ENCODE data around the gene RUNX3.

RUNX3 gene

GRCh38 chr1:24901791-24902470 is 28.1 kb downstream of the RUNX3 start:
- Histone ChIP-seq H3K9me3 (ENCODE audit: control insufficient read depth, insufficient read depth, low read depth, low read length) (no peaks in the 10 kb centered on the region), H3K27ac (ENCODE audit: low read depth, low read length) (no peak overlapping the region), H3K9ac (ENCODE audit: low read length) (no peak overlapping the region), H3K27me3 (ENCODE audit: control insufficient read depth, insufficient read depth, low read length) (no peaks in the 10 kb centered on the region), H3K4me1 (ENCODE audit: control insufficient read depth, insufficient read depth, low read length) (no peaks in the 10 kb centered on the region), H3K36me3 (ENCODE audit: control insufficient read depth, insufficient read depth, low read length) (no peaks in the 10 kb centered on the region), H3K4me3 (ENCODE audit: low read depth, low read length) (no peak overlapping the region)

GRCh38 chr1:24900985-24901781 is 28.9 kb downstream of the RUNX3 start:
- H3K36me3 ChIP-seq (ENCODE audit: control insufficient read depth, insufficient read depth, low read length): no peaks in the 10 kb centered on the region
- no peak overlapping the region for H3K4me3 ChIP-seq (ENCODE audit: low read depth, low read length)
- no peaks in the 10 kb centered on the region for H3K27me3 ChIP-seq (ENCODE audit: control insufficient read depth, insufficient read depth, low read length)

GRCh38 chr1:24900486-24900849 is 29.6 kb downstream of the RUNX3 start:
- no peaks in the 10 kb centered on the region for H3K27me3 ChIP-seq (ENCODE audit: control insufficient read depth, insufficient read depth, low read length)
- no peaks in the 10 kb centered on the region for H3K36me3 ChIP-seq (ENCODE audit: control insufficient read depth, insufficient read depth, low read length)
- H3K4me3 ChIP-seq (ENCODE audit: low read depth, low read length): no peak overlapping the region
- H3K27ac ChIP-seq (ENCODE audit: low read depth, low read length): no peak overlapping the region
- no peak overlapping the region for H3K9ac ChIP-seq (ENCODE audit: low read length)
- no peaks in the 10 kb centered on the region for H3K4me1 ChIP-seq (ENCODE audit: control insufficient read depth, insufficient read depth, low read length)
- no peaks in the 10 kb centered on the region for H3K9me3 ChIP-seq (ENCODE audit: control insufficient read depth, insufficient read depth, low read depth, low read length)

More at GRCh38 chr1:24900985-24901781, 28.9 kb downstream of the RUNX3 start:
- H3K27ac ChIP-seq (ENCODE audit: low read depth, low read length): no peak overlapping the region
- no peaks in the 10 kb centered on the region for H3K4me1 ChIP-seq (ENCODE audit: control insufficient read depth, insufficient read depth, low read length)
- no peaks in the 10 kb centered on the region for H3K9me3 ChIP-seq (ENCODE audit: control insufficient read depth, insufficient read depth, low read depth, low read length)
- no peak overlapping the region for H3K9ac ChIP-seq (ENCODE audit: low read length)

- no peaks in the 10 kb centered on the region for H3K36me3 ChIP-seq (ENCODE audit: control insufficient read depth, insufficient read depth, low read length)
- no peak overlapping the region for H3K27ac ChIP-seq (ENCODE audit: low read depth, low read length)
- no peaks in the 10 kb centered on the region for H3K9me3 ChIP-seq (ENCODE audit: control insufficient read depth, insufficient read depth, low read depth, low read length)
- no peaks in the 10 kb centered on the region for H3K27me3 ChIP-seq (ENCODE audit: control insufficient read depth, insufficient read depth, low read length)
- H3K9ac ChIP-seq (ENCODE audit: low read length): no peak overlapping the region
- no peak overlapping the region for H3K4me3 ChIP-seq (ENCODE audit: low read depth, low read length)
- H3K4me1 ChIP-seq (ENCODE audit: control insufficient read depth, insufficient read depth, low read length): no peaks in the 10 kb centered on the region
Observed at GRCh38 chr1:24899581-24900485, 30.2 kb downstream of the RUNX3 start.

- no peak overlapping the region for H3K27ac ChIP-seq (ENCODE audit: low read depth, low read length)
- no peaks in the 10 kb centered on the region for H3K9me3 ChIP-seq (ENCODE audit: control insufficient read depth, insufficient read depth, low read depth, low read length)
- H3K9ac ChIP-seq (ENCODE audit: low read length): no peak overlapping the region
- H3K36me3 ChIP-seq (ENCODE audit: control insufficient read depth, insufficient read depth, low read length): no peaks in the 10 kb centered on the region
- no peaks in the 10 kb centered on the region for H3K4me1 ChIP-seq (ENCODE audit: control insufficient read depth, insufficient read depth, low read length)
- H3K4me3 ChIP-seq (ENCODE audit: low read depth, low read length): no peak overlapping the region
- H3K27me3 ChIP-seq (ENCODE audit: control insufficient read depth, insufficient read depth, low read length): no peaks in the 10 kb centered on the region
Observed at GRCh38 chr1:24898909-24899439, 31.1 kb downstream of the RUNX3 start.

- Histone ChIP-seq H3K4me3 (ENCODE audit: low read depth, low read length) (no peak overlapping the region), H3K9ac (ENCODE audit: low read length) (no peak overlapping the region), H3K4me1 (ENCODE audit: control insufficient read depth, insufficient read depth, low read length) (no peaks in the 10 kb centered on the region), H3K27me3 (ENCODE audit: control insufficient read depth, insufficient read depth, low read length) (no peaks in the 10 kb centered on the region), H3K9me3 (ENCODE audit: control insufficient read depth, insufficient read depth, low read depth, low read length) (no peaks in the 10 kb centered on the region), H3K27ac (ENCODE audit: low read depth, low read length) (no peak overlapping the region), H3K36me3 (ENCODE audit: control insufficient read depth, insufficient read depth, low read length) (no peaks in the 10 kb centered on the region)
Observed at GRCh38 chr1:24898152-24898908, 31.7 kb downstream of the RUNX3 start.

- no peaks in the 10 kb centered on the region for H3K27me3 ChIP-seq (ENCODE audit: control insufficient read depth, insufficient read depth, low read length)
- no peaks in the 10 kb centered on the region for H3K4me1 ChIP-seq (ENCODE audit: control insufficient read depth, insufficient read depth, low read length)
- no peak overlapping the region for H3K4me3 ChIP-seq (ENCODE audit: low read depth, low read length)
- H3K9me3 ChIP-seq (ENCODE audit: control insufficient read depth, insufficient read depth, low read depth, low read length): peaks cover 8% of the 10 kb centered on the region
- no peaks in the 10 kb centered on the region for H3K36me3 ChIP-seq (ENCODE audit: control insufficient read depth, insufficient read depth, low read length)
- no peak overlapping the region for H3K27ac ChIP-seq (ENCODE audit: low read depth, low read length)
- H3K9ac ChIP-seq (ENCODE audit: low read length): no peak overlapping the region
Observed at GRCh38 chr1:24897263-24898151, 32.6 kb downstream of the RUNX3 start.

GRCh38 chr1:24896596-24897262 is 33.3 kb downstream of the RUNX3 start:
- Histone ChIP-seq H3K4me1 (ENCODE audit: control insufficient read depth, insufficient read depth, low read length) (no peaks in the 10 kb centered on the region), H3K27ac (ENCODE audit: low read depth, low read length) (no peak overlapping the region), H3K4me3 (ENCODE audit: low read depth, low read length) (no peak overlapping the region), H3K9me3 (ENCODE audit: control insufficient read depth, insufficient read depth, low read depth, low read length) (peaks cover 16% of the 10 kb centered on the region), H3K27me3 (ENCODE audit: control insufficient read depth, insufficient read depth, low read length) (no peaks in the 10 kb centered on the region), H3K9ac (ENCODE audit: low read length) (no peak overlapping the region), H3K36me3 (ENCODE audit: control insufficient read depth, insufficient read depth, low read length) (no peaks in the 10 kb centered on the region)

GRCh38 chr1:24896176-24896575 is 33.9 kb downstream of the RUNX3 start:
- H3K9me3 ChIP-seq (ENCODE audit: control insufficient read depth, insufficient read depth, low read depth, low read length): peaks cover 21% of the 10 kb centered on the region
- no peak overlapping the region for H3K4me3 ChIP-seq (ENCODE audit: low read depth, low read length)

More at GRCh38 chr1:24896176-24896575, 33.9 kb downstream of the RUNX3 start:
- H3K27me3 ChIP-seq (ENCODE audit: control insufficient read depth, insufficient read depth, low read length): no peaks in the 10 kb centered on the region
- H3K36me3 ChIP-seq (ENCODE audit: control insufficient read depth, insufficient read depth, low read length): no peaks in the 10 kb centered on the region
- H3K27ac ChIP-seq (ENCODE audit: low read depth, low read length): no peak overlapping the region
- H3K4me1 ChIP-seq (ENCODE audit: control insufficient read depth, insufficient read depth, low read length): no peaks in the 10 kb centered on the region
- no peak overlapping the region for H3K9ac ChIP-seq (ENCODE audit: low read length)

Measured in HUES6 (cell line).